ENCODE results near the gene FARP2. TPM values are rescaled to one million over a fixed set of nuclear protein-coding genes. Genes with fewer than 3 reads are reported as not detected.

Gene FARP2
- total RNA-seq, 1 donor from 2014 or later, result 62.0 TPM

DNA sequence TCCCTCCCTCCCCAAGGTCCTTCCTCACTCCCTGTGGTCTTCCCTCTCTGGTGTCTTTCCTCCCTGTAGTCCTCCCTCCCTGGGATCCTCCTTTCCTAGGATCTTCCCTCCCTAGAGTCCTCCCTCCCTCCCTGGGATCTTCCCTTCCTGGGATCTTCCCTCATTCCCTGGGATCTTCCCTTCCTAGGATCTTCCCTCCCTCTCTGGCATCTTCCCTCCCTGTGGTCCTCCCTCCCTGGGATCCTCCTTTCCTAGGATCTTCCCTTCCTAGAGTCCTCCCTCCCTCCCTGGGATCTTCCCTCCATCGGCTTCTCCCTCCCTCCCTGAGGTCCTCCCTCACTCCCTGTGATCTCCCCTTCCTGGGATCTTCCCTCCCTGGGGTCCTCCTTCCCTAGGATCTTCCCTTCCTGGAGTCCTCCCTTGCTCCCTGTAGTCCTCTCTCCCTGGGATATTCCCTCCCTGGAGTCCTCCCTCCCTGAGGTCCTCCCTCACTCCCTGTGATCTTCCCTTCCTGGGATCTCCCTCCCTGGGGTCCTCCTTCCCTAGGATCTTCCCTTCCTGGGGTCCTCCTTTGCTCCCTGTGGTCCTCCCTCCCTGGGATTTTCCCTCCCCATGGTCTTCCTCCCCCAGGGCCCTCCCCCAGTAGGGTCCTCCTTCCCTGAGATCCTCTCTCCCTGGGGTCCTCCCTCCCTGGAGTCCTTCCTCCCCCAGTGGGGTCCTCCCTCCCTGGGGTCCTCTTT lies 129.3 kb downstream of the FARP2 start:
- DNase-seq (ENCODE audit: low read depth), result no peak

DNA sequence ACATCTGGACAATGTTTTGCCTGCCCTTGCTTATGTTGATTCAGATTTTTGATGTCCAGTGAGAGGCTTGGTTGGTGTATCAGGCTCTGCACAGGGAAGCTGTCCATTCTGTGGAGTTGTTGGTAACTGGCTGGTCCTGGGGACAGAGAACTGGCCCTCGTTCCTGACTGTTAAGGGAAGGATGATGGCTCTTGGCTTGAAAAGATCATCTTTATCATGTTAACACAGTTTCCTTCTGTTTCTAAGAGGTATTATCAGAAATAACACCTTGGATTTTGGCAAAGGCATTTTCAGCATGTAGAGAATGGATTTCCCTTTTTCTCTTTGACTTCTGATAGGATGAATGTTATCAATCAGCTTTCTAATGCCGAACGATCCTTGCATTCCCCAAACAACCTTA lies 133.0 kb downstream of the FARP2 start:
- no peak for DNase-seq (ENCODE audit: low read depth)

DNA sequence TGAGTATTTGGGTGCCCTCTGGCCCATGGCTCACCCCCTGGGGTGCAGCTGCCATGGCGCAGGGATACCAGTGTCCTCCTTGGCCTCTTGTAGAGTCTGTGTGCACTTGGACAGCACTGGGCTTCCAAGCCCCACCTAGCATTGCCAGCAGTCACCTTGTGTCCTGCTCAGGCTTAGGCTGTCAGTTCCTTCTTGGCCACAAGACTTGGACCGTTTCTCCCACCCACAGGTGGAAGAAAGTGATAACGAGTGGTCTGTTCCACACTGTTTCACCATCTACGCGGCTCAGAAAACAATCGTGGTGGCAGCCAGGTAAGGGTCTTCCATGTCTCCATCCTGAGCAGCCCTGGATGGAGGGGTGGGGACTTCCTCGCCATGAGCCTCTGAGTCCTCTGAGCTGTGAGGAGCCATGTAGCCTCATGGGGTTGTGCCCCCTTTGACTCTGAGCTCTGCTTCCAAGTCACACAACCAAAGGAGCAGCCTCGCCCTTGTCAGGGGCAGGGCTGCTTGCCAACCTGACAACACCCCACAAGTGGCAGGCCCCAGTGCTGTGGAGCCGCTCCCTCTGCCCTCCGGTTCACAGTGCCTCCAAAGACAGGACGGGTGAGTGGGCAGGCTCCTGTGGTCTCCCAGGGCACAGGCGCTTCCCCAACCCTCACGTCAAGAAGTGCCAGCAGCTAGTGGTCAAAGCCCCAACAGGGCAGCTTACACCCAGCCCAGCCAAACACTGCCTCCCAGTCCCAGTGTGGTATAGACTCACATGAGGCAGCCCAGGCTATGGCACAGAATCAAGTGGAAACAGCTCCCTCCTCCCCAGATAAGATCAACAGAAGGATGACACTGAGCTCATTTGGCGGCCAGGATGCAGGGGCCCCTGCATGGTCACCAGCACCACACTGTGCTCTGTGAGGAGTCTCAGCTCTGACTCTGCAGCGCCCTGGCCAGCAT lies 133.9 kb downstream of the FARP2 start:
- no peak for DNase-seq (ENCODE audit: low read depth)

DNA sequence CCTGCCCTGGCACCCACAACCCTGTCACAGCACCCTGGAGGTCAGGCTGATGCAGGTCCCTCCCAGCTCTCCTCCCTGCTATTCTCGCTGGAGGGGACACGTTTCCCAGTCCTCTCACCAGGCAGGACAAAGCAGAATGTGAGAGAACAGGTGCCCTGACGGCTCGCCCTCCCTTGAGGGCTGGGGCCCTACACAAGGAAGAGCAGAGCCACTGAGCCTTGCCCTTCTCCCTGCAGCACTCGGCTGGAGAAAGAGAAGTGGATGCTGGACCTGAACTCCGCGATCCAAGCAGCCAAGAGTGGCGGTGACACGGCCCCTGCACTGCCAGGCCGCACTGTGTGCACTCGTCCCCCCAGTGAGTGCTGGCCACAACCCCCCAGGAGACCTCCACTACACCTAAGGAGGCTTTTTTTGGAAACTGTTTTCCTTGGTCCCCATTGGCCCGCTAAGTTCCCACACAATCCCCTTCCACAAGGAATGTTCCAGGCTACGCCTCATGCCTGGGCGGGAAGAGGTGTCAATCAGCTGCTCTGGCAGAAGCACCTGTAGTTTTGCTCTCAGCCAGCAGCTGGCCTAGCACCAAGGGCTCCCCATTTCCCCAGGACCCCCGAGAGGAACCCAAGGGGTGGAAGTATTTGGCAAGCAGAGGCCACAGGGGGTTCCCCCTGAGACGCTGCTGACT lies 134.9 kb downstream of the FARP2 start:
- DNase-seq (ENCODE audit: low read depth), result no peak

DNA sequence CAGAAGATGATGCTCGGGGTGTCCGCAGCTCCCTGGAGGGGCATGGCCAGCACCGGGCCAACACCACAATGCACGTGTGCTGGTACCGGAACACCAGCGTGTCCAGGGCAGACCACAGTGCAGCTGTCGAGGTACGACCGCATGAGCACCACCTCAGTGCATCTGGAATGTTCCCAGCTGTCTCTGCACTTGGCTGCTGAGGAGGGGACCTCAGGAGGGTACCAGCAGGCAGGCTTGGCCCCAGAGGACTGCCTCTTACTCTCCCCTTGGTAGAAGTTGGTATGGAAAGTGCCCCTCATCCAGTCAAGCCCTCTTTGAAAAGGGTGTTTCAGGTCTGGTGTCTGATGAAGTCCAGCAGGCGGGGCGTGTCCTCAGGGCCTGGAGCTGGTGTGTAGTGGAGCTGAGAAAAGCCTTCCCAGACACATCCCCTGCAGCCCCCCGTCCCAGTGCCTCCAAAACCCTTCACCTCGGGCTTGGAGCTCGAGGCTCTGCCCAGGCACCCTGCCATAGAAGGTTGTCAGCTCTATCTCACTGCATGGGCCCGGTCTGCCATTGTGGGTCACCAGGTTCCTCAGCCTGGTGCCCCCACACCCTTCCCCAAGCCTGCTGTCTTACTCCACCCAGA lies 135.6 kb downstream of the FARP2 start:
- DNase-seq (ENCODE audit: low read depth), result no peak

DNA sequence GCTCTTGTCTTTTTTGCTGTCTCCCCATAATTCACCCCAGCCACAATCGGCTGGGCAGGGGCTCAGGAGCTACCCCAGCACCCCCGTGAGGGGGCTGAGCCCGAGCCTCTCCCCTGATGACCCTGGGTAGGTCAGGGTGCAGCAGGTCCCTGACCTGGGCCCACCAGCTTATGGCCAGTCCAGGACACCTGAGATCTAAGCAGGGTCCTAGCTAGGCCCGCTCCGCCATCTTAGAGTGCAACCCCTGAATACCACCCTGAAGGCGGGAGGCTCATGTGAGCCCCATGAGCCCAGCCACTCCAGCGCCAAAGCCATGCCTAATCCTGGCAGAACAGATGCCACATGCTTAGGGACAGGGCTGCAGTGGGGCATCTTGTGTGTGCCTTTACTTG lies 136.1 kb downstream of the FARP2 start:
- no peak for DNase-seq (ENCODE audit: low read depth)

DNA sequence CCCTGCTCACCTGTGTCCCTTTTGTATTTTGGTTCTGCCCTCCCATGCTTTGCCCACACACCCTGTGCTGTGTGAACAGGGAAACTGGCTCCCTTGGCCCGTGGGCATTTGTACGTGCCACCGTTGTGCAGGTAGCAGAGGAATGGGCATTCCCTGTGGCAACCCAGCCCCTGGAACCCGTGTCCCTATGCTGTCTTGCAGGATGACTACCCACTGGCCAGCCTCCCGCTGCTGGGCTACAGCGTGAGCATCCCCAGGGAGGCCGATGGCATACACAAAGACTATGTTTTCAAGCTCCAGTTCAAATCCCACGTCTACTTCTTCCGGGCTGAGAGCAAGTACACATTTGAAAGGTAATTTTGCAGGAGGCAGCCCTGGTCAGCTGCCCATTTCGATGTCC lies 137.0 kb downstream of the FARP2 start:
- DNase-seq (ENCODE audit: low read depth), result no peak

DNA sequence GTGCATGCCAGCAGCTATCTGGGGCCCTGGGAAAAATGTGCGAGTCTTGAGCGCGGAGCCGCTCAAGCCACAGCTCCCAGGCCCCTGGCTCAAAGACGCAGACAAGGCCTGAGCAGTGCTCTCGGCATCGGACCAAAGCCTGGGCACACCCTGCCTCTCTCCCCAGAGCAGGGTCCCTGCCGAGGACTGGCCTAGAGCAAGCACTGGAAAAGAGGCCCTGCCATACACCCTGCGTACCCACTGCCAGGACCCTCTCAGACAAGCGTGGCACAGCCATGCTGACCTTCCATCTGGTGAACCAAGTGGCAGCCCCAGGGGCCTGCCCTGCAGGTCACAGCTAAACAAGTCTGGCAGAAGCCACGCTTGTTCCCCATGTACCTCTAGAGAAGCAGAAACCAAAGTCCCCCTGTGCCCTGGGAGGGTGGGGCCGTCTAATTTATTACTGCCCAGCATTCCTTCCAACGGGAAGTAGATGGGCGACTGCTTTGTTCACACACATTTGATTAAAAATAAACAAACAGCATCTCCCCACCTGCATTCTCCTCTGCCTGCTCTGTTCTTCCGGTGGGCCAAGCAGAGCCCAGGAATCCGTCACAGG lies 138.3 kb downstream of the FARP2 start:
- no peak for DNase-seq (ENCODE audit: low read depth)

DNA sequence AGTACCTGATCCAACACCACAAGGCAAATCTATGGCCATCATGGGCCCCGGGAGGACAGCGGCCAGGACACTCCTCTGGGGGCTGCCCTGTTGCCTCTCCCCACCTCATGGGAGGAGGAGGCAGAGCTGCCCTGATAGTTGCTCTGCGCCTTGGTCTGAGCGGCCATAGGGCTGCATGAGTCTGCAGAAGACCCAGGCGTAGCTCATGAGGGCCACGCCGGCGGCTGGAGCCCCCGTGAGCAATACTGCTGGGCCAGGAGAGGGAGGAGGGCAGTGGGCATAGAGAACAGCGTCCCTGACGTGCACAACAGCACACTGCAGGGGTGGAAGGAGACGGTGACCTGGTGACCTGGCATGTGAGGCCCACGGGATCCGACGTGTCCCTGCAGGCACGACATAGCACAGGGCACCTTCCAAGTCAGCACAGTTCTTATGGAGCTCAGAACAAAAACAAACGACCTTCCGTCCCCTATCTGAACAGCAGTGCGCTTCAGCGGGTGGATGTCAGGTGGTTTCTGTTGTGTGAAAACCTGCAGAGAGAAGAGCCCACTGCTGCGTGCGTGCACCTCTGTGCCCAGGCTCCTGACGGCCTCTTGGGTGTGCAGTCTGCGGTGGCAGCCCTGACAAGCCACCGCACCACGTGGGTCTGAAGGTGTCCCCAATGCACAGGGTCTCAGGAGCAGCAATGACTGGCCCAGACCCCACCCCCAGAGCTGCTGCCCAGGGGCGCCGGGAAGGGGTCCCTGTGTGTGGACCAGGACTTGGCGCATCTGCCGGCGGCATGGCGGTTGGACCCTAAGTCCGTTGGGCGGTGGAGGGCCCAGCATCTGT lies 139.3 kb downstream of the FARP2 start:
- DNase-seq (ENCODE audit: low read depth), result no peak

DNA sequence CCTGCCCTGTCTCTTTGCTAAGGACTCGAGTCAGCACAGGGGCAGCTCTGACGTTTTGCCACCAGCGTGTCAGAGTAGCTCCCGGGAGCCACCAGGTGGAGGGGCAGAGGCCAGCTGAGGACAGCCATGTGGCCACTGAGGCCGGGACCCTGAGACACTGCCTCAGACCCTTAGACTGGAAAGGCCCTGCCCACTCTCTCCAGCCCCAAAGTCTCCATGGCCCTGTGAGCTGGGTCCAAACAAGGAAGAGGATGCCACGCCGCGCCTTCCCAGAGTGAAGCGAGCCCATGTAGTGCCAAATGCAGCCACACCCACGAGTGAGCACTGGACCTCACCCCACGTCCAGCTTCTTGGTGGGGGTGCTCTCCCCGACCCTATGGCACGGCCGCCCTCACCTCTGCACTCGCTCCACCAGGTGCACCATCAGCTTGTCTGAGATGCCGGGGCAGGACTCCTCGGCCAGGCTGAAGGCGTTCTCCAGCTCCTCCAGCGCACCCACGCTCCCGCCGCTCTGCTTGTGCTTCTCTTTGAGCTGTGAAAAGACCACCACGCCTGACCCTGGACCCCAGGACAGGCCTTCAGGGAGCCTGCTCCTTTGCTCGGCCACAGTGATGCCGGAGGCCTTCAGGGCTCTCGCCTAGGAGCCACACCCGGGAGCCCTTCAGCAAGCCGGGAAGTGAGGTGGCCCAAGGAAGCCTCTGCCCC lies 140.1 kb downstream of the FARP2 start:
- no peak for DNase-seq (ENCODE audit: low read depth)

DNA sequence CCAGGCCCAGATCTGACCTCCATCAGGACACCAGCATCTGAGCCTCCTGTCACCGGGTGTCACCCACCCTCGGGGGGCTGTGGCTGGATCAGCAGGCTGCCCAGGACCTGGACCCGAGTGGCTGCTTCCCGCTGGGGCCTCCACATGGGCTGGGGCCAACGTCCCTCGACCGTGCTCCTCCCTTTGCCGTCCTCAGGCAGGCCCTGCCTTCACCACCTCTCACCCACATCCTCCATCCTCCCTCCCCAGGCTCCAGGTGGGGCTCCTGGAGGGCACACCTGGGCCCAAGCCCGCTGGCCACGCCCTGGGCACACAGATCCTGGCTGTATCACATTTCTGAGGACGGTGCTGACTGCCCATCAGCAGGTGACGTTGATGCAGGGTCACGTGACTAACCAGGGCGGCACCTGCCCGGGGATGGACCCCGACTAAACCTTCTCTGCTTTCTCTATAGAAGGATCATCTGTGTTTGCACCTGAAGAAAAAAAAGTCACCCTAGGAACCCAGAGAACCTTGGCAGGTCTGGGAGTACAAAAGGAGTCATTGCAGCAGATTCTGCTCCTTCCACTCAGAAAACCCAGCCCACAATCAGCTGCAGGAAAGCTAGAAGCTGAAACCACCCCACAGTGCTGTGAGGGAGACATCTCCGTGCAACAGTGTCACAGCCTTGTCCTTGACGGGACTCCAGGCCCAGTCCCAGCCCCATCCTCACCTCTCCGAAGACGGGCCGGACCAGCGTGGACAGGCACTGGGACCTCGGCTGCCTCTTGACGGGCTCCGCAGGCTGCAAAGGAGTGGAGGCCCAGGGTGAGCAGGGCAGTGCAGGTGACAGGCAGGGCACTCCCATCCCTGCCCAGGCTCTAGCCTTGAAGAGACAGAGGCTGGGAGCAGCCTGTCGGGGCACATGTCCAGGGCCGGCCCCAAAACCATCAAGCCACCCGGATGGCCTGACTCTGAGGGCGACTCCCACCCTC lies 141.1 kb downstream of the FARP2 start:
- DNase-seq (ENCODE audit: low read depth), result no peak

DNA sequence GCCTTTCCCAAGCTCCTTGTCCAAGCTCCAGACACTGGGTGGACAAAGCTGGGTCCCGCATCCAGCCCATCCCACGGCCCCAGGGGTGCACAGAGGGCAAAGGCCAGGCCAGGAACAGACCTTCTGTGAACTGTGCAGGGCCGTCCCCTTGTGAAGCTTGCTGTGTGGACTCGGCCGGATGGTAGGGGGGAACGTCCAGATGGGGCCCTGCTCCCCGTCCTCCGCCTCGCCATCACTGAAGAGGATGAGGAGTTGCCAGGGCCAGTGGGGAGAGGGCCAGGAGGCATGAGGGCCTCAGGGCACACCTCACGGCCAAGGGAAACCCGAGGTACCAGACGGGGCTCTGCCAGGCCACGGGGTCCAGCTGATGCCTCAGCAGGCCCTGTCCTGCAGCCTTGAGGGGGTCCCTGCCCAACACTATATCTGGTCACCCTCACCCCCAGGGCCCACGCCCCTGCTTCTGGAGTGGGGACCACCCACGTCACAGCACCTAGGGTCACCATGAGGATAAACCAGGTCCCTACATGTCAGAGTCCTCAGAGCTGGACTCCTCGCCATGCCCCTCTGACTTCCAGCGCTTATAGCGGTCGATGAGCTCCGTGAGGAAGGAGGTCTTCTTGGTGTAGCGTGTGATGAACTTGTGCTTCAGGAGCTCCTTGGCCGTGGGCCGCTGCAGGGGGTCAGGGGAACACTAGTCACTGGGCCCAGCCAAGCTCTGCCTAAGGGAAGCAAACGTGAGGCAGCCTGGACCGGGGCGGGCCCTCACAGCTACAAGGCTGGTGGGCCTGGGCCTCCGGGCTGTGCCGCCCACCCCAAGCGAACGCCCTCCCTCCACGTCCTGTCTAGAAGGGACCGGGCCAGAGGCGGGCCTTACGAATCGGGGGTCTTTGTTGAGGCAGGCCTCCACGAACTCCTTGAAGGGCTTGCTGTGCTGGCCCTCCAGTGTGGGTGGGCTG lies 142.3 kb downstream of the FARP2 start:
- no peak for DNase-seq (ENCODE audit: low read depth)

DNA sequence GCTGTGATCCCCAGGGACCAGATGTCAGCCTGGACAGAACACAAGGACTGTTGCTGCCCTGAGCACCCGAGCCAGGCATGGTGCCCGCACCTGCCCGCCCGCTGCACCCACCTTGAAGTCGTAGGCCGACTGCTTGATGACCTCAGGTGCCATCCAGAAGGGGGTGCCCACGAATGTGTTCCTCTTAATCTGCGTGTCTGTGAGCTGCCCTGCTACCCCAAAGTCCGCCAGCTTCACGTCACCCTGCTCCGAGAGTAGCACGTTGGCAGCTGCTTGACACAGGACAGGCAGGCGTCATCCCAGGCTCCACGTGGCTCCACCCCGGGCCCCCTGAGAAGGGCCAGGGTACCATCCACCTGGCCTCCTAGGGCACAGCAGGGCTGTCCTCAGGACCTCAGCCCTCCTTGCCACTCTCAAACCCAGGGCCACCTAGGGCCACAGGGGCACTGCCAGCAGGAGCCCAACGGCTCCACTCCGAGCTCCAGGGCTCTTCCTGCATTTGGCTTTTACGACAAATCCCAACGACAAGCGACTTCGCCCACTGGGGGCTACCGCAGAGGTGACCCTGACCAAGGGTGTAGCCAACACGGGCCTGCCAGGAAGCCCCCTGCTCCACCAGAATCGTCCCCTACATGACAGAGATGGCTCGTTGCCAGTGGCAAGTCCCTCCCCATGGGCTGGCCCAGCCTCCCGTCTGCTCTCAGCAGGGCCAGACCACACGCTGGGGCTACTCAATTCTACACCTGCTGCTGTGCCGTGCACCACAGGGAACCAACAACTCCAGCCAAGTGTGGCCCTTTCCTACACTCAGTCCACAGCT lies 143.3 kb downstream of the FARP2 start:
- DNase-seq (ENCODE audit: low read depth), result no peak

DNA sequence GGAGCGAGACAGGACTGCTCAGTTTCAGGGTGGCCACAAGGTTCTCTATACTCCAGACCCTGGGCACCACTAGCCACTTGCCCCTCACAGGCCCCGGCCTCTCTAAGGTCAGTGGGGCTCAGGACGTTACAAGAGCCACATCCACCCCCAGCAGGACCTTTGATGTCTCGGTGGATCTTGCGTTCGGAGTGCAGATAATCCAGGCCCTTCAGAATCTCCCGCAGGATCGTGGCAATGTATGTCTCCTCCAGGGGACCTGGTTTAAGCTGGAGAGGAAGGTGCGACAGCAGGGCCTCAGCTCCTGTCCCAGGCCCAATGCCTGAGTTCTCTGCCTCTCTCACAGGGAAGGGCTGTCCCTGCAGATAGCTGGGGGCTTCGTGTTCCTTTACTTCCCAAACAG lies 143.9 kb downstream of the FARP2 start:
- DNase-seq (ENCODE audit: low read depth), result no peak

DNA sequence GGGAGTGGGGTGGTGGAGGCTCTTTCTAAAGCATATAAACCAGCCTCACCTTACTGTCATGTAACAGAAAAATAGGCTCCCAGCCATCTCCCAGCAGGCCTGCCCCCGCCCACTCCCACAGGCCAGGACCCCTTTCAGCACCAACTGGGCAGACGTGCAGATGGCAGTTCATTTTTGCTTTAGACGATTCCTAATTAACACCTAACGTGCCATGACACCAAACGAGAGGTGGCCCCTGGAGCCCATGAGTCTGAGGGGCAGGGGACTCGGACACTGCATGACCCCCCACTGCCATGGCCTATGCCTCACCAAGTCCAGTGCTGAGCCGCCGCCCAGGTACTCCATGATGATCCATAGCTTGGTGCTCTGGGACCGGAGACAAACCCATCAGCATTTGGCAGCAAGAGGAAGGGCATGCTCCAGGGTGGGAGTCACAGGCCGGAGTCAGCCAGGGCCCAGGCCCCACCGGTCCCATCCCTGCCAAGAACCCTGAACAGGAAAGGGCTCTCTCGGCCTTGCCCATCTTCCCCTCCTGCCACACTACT lies 144.4 kb downstream of the FARP2 start:
- DNase-seq (ENCODE audit: low read depth), result no peak

DNA sequence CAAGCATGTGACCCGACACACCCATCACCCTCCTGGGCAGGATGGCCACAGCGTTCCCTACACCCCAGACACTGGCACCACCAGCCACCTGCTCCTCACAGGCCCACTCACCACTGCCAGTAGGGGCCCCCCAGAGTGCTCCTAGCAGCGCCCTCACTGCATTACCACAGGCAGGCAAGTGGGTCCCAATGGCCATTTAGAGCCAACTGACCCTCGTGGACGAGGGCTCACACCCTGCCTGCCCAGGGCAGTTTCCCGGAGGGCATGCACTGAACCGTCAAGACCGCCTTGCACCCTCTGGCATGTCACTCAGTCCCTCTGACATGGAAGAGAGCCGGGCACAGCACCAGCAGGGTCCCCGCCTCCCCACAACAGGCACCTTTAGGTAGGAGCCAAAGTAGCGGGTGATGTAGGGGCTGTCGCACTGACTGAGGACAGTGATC lies 145.0 kb downstream of the FARP2 start:
- DNase-seq (ENCODE audit: low read depth), result no peak
